K562 (cell line): ENCODE data around the gene CIAO3. TPM values are rescaled to one million over a fixed set of nuclear protein-coding genes. Genes with fewer than 3 reads are reported as not detected.

Source experiments
- ADNP ChIP-seq: fragments of 200-800 bp; sonication (Bioruptor generic); IDR thresholded peaks from 2 replicates; pipeline ENCODE4 v1.6.1; 2016; ENCODE audit warnings: missing genetic modification characterization, missing compliant biosample characterization
- CHD4 ChIP-seq: fragments of 200-600 bp; sonication (generic); IDR thresholded peaks from 3 replicates; pipeline ENCODE4 v1.6.1; 2012; ENCODE audit warnings: low read depth, mild to moderate bottlenecking, mixed read lengths, low read length, inconsistent platforms; ENCODE audit not compliant: insufficient read depth, insufficient replicate concordance, poor library complexity, severe bottlenecking
- ELK3 ChIP-seq: fragments of 450-650 bp; formaldehyde crosslinking; IDR thresholded peaks from 2 replicates; pipeline ENCODE4 v1.4.0; 2020; ENCODE audit warnings: mild to moderate bottlenecking
- GATAD2B ChIP-seq: fragments of 450-650 bp; IDR thresholded peaks from 2 replicates; pipeline ENCODE4 v1.6.1; 2017; ENCODE audit warnings: mild to moderate bottlenecking, borderline replicate concordance
- HDAC2 ChIP-seq: fragments of 450-650 bp; IDR thresholded peaks from 2 replicates; pipeline ENCODE4 v1.6.1; 2016; ENCODE audit warnings: mild to moderate bottlenecking
- HDAC3 ChIP-seq: fragments of 450-650 bp; IDR thresholded peaks from 2 replicates; pipeline ENCODE4 v1.6.1; 2018; ENCODE audit warnings: borderline replicate concordance, mild to moderate bottlenecking, moderate library complexity; ENCODE audit not compliant: partially characterized antibody
- KAT7 ChIP-seq: sonication (generic); formaldehyde crosslinking; IDR thresholded peaks from 2 replicates; pipeline ENCODE4 v1.8.0; 2022; ENCODE audit warnings: missing genetic modification reagents, mild to moderate bottlenecking, borderline replicate concordance
- KLF16 ChIP-seq: IDR thresholded peaks from 2 replicates; pipeline ENCODE4 v1.6.1; 2016; ENCODE audit warnings: antibody characterized with exemption
- PHF21A ChIP-seq: fragments of 450-650 bp; IDR thresholded peaks from 2 replicates; pipeline ENCODE4 v1.6.1; 2017; ENCODE audit warnings: low read depth, borderline replicate concordance
- PRDM10 ChIP-seq: fragments of 450-650 bp; IDR thresholded peaks from 2 replicates; pipeline ENCODE4 v1.6.1; 2018; ENCODE audit not compliant: partially characterized antibody
- RBM17 ChIP-seq: fragments of 200-400 bp; formaldehyde crosslinking; IDR thresholded peaks from 2 replicates; pipeline ENCODE4 v1.6.1; 2017; ENCODE audit warnings: low read depth, mild to moderate bottlenecking, low read length, borderline replicate concordance
- RNF2 ChIP-seq: sonication (generic); IDR thresholded peaks from 2 replicates; pipeline ENCODE4 v1.6.1; 2016
- THAP12 ChIP-seq: fragments of 250-450 bp; sonication (Bioruptor Pico); IDR thresholded peaks from 2 replicates; pipeline ENCODE4 v1.9.0; 2021; ENCODE audit warnings: mild to moderate bottlenecking, inconsistent platforms
- XRCC4 ChIP-seq: IDR thresholded peaks from one replicate; pipeline ENCODE4 v1.6.1; 2011; ENCODE audit not compliant: insufficient read depth, insufficient read length; ENCODE audit errors: extremely low read depth
- YBX1 ChIP-seq: fragments of 450-650 bp; IDR thresholded peaks from 2 replicates; pipeline ENCODE4 v1.7.1; 2016; ENCODE audit warnings: mild to moderate bottlenecking
- YY1 ChIP-seq, 3 experiments: IDR thresholded peaks; 2 replicates each; pipeline ENCODE4 v1.6.1; 2011; ENCODE audit warnings: low read length in 2 of 3, mild to moderate bottlenecking in 2 of 3, moderate library complexity in 2 of 3, borderline replicate concordance in 1 of 3, control low read depth in 1 of 3, low read depth in 1 of 3; ENCODE audit not compliant: insufficient read depth in 3 of 3, insufficient replicate concordance in 2 of 3, control insufficient read depth in 1 of 3, insufficient read length in 1 of 3; ENCODE audit errors: extremely low read depth in 1 of 3
- ZBTB7A ChIP-seq: IDR thresholded peaks from 2 replicates; pipeline ENCODE4 v1.6.1; 2011; ENCODE audit warnings: low read depth, mild to moderate bottlenecking, low read length, moderate library complexity, borderline replicate concordance; ENCODE audit not compliant: control insufficient read depth
- ZNF707 ChIP-seq: fragments of 250-450 bp; sonication (Bioruptor Pico); conservative IDR thresholded peaks from 2 replicates; pipeline ENCODE4 v1.8.0; 2022; ENCODE audit warnings: inconsistent platforms, mild to moderate bottlenecking, moderate library complexity
- ZNF830 ChIP-seq: fragments of 250-450 bp; sonication (Bioruptor Pico); IDR thresholded peaks from 2 replicates; pipeline ENCODE4 v1.5.0; 2021; ENCODE audit warnings: mild to moderate bottlenecking
- polyA plus RNA-seq, 8 experiments: library from polyadenylated mRNA; depleted of rRNA in 4 of 8; stranded (reverse) in 5 of 8; unstranded in 3 of 8; fragments of >200 nt; fragmentation: Nextera tagmentation in 2 of 8; fragmentation: Illumina TruSeq in 1 of 8; extraction: Ambion mirVana in 2 of 8; extraction: Trizol in 1 of 8; gene quantifications; 2 replicates each; pipeline versions ENCODE4 v1.2.1 to v1.2.3, GENCODE V29; 2011 to 2014; ENCODE audit warnings: inconsistent platforms in 1 of 8, missing spikeins in 1 of 8
- total RNA-seq, 7 experiments: library from RNA; depleted of rRNA in 6 of 7; stranded (reverse); fragments of >200 nt in 6 of 7; fragmentation: Illumina TruSeq in 2 of 7; extraction: Trizol in 2 of 7; gene quantifications; 2 replicates each; pipeline versions ENCODE4 v1.2.1 to v1.2.3, GENCODE V29; 2011 to 2021; ENCODE audit warnings: low replicate concordance in 1 of 7

Gene CIAO3
- total and polyA plus RNA-seq, 9 of the 15 experiments (the other 6 are each of a cell fraction or from before 2014, with no cell fraction given) = 2.2 to 35.6 (median 18.7) TPM

- TF ChIP-seq ZNF707 (CRISPR knock-in tag) (no peak), PRDM10 (no peak), ADNP (tag) (no peak), HDAC3 (no peak), ELK3 (CRISPR knock-in tag) (no peak), HDAC2 (no peak), ZNF830 (CRISPR knock-in tag) (no peak), PHF21A (no peak), YBX1 (no peak), RNF2 (no peak), CHD4 (no peak), THAP12 (CRISPR knock-in tag) (peak; percentile 34; the same call in 1 of the 2 replicates), GATAD2B (peak; percentile 94), KAT7 (CRISPR knock-in tag) (no peak), YY1 (IDR thresholded peaks at IDR 0.05; ENCODE audit: borderline replicate concordance in 1 of 3, control insufficient read depth in 1 of 3, extremely low read depth in 1 of 3, insufficient read depth in 3 of 3, insufficient read length in 1 of 3, insufficient replicate concordance in 2 of 3, low read depth in 1 of 3, low read length in 2 of 3) (peak; percentile 79 to 96 (median 93)), XRCC4 (no peak), RBM17 (no peak), ZBTB7A (no peak; the same call in 1 of the 2 replicates), KLF16 (0 out of 2 replicates have a peak, but pooled peaks have one; percentile 43)
Measured at GRCh38 chr16:740764-741505, at the start of gene CIAO3 (continued).
